Measurements from ENCODE around the gene TENM3.

Gene TENM3

DNA sequence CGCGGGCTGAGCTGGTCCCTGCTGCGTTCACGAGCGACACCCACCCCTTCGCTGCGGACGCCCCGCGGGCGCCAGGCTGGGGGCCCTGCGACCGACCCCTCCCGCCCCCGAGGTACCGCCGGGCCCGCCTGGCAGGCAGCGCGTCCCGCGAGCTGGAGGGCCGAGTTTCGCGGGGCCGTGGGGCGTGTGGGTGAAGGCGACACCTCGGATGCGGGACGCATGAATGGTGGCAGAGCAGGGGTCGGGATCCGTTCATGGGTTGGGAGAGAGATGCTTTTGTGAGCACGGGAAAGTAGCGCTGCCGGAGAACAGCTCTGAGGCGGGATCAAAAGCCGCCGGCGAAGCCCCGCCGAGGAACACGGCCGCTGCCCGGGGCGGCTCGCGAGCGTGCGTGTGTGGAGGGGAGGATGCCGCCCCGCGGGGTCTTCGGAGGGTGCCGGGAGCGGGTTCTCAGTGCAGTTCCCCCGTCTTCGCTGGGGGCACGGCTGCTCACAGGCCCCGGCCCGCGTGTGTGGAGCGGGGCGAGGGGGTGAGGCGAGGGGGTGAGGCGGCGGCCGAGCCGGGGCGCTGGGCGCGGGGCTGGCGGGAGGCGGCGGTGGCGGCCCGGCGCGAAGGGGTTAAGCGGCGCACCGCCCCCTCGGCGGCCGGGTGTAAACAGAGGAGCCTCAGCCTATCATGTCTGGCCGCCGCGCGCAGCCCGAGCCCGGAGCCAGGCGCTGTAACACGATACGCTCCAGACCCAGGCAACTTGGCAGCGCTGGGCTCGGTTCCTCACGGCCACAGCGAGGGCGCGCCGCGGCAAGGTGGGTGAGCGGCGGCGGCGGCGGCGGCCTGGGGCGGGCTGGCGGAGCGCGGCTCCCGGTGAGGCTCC is 205.3 kb downstream of the TENM3 start:
- TF ChIP-seq, protein P1, sequence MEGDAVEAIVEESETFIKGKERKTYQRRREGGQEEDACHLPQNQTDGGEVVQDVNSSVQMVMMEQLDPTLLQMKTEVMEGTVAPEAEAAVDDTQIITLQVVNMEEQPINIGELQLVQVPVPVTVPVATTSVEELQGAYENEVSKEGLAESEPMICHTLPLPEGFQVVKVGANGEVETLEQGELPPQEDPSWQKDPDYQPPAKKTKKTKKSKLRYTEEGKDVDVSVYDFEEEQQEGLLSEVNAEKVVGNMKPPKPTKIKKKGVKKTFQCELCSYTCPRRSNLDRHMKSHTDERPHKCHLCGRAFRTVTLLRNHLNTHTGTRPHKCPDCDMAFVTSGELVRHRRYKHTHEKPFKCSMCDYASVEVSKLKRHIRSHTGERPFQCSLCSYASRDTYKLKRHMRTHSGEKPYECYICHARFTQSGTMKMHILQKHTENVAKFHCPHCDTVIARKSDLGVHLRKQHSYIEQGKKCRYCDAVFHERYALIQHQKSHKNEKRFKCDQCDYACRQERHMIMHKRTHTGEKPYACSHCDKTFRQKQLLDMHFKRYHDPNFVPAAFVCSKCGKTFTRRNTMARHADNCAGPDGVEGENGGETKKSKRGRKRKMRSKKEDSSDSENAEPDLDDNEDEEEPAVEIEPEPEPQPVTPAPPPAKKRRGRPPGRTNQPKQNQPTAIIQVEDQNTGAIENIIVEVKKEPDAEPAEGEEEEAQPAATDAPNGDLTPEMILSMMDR (IDR thresholded peaks at IDR 0.05; ENCODE audit: low read depth, low read length): no peak
- no peak for TF ChIP-seq EZH2phosphoT487 (IDR thresholded peaks at IDR 0.05; ENCODE audit: low read depth)
- Histone ChIP-seq H3K4me1 (ENCODE audit: low read length) (no peaks in the 10 kb centered on the region), H3K36me3 (replicated peaks; ENCODE audit: low read depth, low read length) (no peaks in the 10 kb centered on the region), H2AFZ (ENCODE audit: low read depth, low read length) (no peak overlapping the region), H3K9me3 (ENCODE audit: insufficient read depth, low read length) (no peaks in the 10 kb centered on the region), H3K27me3 (ENCODE audit: low read depth, low read length) (no peaks in the 10 kb centered on the region), H3K79me2 (ENCODE audit: low read length) (no peaks in the 10 kb centered on the region), H3K4me2 (ENCODE audit: low read length) (no peak overlapping the region), H3K4me3 (ENCODE audit: low read length) (no peak overlapping the region), H3K9ac (ENCODE audit: low read length) (no peak overlapping the region), H3K27ac (ENCODE audit: low read length) (no peak overlapping the region), H4K20me1 (ENCODE audit: insufficient read depth, low read length) (no peaks in the 10 kb centered on the region)

DNA sequence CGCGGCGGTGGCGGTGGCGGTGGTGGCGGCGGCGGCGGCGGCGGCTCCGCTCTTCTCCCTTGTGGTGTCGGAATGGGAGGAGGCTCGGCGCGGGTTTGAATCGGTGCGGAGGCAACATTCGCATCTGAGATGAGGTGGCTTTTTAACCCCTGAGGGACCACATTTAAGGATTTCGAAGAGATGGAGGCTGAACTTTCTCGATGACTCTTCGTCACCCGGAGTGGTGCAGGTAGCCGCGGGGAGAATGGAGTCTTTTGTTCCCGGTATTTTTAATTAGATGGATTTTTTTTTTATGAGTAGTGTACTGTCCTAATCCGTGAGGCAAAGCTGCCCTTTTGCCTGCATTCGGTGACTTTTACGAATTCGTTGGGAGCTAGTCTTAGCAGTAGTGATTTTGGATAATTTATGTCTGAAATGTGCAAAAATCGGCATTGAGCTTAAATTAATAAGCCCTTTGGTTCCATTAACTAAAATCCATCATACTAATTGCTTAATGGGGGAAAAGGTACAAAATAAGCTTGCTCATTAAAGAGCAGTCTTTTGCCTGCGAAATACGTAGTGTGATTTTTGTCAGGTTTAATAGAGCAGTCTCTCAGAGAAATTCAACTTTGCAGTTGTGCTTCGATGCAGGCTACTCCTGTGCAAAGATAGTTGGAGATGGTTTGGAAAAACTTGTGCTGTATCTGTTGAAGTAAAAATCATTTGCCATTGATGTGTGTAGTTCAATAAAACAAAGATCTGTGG is 206.2 kb downstream of the TENM3 start:
- H3K9me3 ChIP-seq (ENCODE audit: insufficient read depth, low read length): no peaks in the 10 kb centered on the region
- TF ChIP-seq, protein P1 (IDR thresholded peaks at IDR 0.05; ENCODE audit: low read depth, low read length): no peak
- no peak for TF ChIP-seq EZH2phosphoT487 (IDR thresholded peaks at IDR 0.05; ENCODE audit: low read depth)
- no peaks in the 10 kb centered on the region for H4K20me1 ChIP-seq (ENCODE audit: insufficient read depth, low read length)
- no peaks in the 10 kb centered on the region for H3K79me2 ChIP-seq (ENCODE audit: low read length)
- H3K27me3 ChIP-seq (ENCODE audit: low read depth, low read length): no peaks in the 10 kb centered on the region
- no peak overlapping the region for H3K9ac ChIP-seq (ENCODE audit: low read length)
- H2AFZ ChIP-seq (ENCODE audit: low read depth, low read length): no peak overlapping the region
- H3K36me3 ChIP-seq (replicated peaks; ENCODE audit: low read depth, low read length): no peaks in the 10 kb centered on the region
- H3K4me3 ChIP-seq (ENCODE audit: low read length): no peak overlapping the region
- H3K4me1 ChIP-seq (ENCODE audit: low read length): no peaks in the 10 kb centered on the region
- no peak overlapping the region for H3K4me2 ChIP-seq (ENCODE audit: low read length)
- no peak overlapping the region for H3K27ac ChIP-seq (ENCODE audit: low read length)

DNA sequence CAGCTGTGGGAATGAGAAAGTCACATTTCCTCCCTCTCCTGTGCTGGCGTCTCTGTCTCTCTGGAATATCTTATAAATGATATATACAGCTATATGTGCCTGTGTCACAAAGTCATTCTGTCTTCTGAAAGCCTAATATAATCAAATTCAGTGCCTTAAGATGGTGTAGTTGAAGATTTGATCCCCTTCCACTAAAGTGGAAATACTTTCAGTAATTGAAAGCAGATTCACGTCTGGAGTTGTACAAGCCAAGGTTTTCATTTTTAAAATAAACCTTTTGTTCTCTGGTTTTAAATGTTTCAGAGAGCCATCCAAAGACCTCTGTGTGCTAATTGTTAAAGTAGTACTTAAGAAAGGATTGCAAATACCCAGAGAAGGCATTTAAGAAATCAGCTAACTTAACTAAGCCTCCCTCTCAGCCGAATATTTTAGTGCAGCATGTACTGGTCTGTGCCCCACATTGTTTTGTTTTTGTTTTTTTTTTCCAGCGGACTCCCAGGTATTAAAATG is 206.8 kb downstream of the TENM3 start:
- Histone ChIP-seq H4K20me1 (ENCODE audit: insufficient read depth, low read length) (no peaks in the 10 kb centered on the region), H3K27ac (ENCODE audit: low read length) (no peak overlapping the region), H3K79me2 (ENCODE audit: low read length) (no peaks in the 10 kb centered on the region), H3K27me3 (ENCODE audit: low read depth, low read length) (no peaks in the 10 kb centered on the region), H3K9me3 (ENCODE audit: insufficient read depth, low read length) (no peaks in the 10 kb centered on the region), H3K9ac (ENCODE audit: low read length) (no peak overlapping the region), H3K4me3 (ENCODE audit: low read length) (no peak overlapping the region), H3K4me2 (ENCODE audit: low read length) (no peak overlapping the region), H3K4me1 (ENCODE audit: low read length) (no peaks in the 10 kb centered on the region), H3K36me3 (replicated peaks; ENCODE audit: low read depth, low read length) (no peaks in the 10 kb centered on the region), H2AFZ (ENCODE audit: low read depth, low read length) (no peak overlapping the region)
- TF ChIP-seq EZH2phosphoT487 (IDR thresholded peaks at IDR 0.05; ENCODE audit: low read depth): no peak
- TF ChIP-seq, protein P1 (IDR thresholded peaks at IDR 0.05; ENCODE audit: low read depth, low read length): no peak

DNA sequence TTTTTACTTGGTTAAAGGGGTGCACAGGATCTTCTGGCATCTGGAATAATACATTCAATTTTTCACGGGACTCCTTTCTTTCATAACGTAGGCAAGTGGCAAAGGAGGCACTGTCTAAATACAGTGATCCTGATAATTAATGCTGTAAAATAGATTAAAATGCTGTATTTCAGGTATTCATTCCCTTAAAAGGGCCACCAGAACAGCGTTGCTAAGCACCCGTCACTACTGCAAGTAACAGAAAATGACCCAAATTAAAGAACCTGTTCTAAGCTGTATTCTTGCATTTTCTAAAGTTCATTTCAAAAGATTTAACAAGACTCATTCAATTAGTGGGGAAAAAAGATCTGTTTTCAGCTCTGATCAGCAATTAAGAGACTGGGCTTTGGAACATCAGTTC is 208.2 kb downstream of the TENM3 start:
- Histone ChIP-seq H2AFZ (ENCODE audit: low read depth, low read length) (no peak overlapping the region), H3K4me2 (ENCODE audit: low read length) (no peak overlapping the region), H3K79me2 (ENCODE audit: low read length) (no peaks in the 10 kb centered on the region), H3K9ac (ENCODE audit: low read length) (no peak overlapping the region), H3K4me1 (ENCODE audit: low read length) (no peaks in the 10 kb centered on the region), H3K27me3 (ENCODE audit: low read depth, low read length) (no peaks in the 10 kb centered on the region), H3K27ac (ENCODE audit: low read length) (no peak overlapping the region), H3K9me3 (ENCODE audit: insufficient read depth, low read length) (no peaks in the 10 kb centered on the region), H3K4me3 (ENCODE audit: low read length) (no peak overlapping the region), H3K36me3 (replicated peaks; ENCODE audit: low read depth, low read length) (no peaks in the 10 kb centered on the region), H4K20me1 (ENCODE audit: insufficient read depth, low read length) (no peaks in the 10 kb centered on the region)
- TF ChIP-seq, protein P1 (IDR thresholded peaks at IDR 0.05; ENCODE audit: low read depth, low read length): no peak
